Measurements from ENCODE around the gene C1QTNF3. TPM values are rescaled to one million over a fixed set of nuclear protein-coding genes. Genes with fewer than 3 reads are reported as not detected.

Gene C1QTNF3
- total RNA-seq, 1 donor from 2014 or later = 200 TPM

- no peak for DNase-seq (ENCODE audit: low spot score)
These were observed 43.0 kb downstream of the C1QTNF3 start for GRCh38 chr5:33999978-34000377.

- DNase-seq (ENCODE audit: low spot score) = peak; percentile 88
These were observed 45.6 kb downstream of the C1QTNF3 start for GRCh38 chr5:33997331-33997983.

GRCh38 chr5:33995865-33996264 lies 47.1 kb downstream of the C1QTNF3 start:
- DNase-seq (ENCODE audit: low spot score) = peak; percentile 29

- DNase-seq (ENCODE audit: low spot score) = no peak
These were observed 48.2 kb downstream of the C1QTNF3 start for GRCh38 chr5:33994845-33995244.

DNA sequence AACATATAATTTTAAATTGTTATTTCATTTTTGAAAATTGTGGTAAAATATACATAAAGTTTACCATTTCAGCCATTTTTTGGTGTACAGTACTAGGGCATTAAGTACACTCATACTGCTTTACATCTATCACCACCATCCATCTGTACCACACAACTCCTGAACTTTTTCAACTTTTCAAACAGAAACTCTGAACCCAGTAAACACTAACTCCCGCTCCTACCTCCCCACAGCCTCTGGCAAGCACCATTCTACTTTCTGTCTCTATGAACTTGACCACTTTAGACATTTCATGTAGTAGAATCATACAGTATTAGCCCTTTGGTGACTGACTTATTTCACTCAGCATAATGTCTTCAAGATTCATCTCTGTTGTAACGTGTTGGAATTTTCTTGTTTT lies 50.1 kb downstream of the C1QTNF3 start:
- DNase-seq (ENCODE audit: low spot score) = no peak

DNA sequence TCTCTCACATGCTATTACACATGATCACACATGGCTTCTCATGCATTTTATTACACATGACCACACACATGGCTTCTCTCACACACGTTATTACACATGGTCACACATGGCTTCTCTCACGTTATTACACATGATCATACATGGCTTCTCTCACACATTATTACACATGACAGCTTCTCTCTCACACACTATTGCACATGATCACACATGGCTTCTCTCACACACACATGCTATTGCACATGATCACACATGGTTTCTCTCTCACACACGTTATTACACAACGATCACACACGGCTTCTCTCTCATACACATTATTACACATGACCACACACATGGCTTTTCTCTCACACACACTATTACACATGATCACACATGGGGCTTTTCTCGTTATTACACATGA lies 57.6 kb downstream of the C1QTNF3 start:
- DNase-seq (ENCODE audit: low spot score) = no peak

GRCh38 chr5:33984671-33985124 lies 58.3 kb downstream of the C1QTNF3 start, which contains the start of gene SLC45A2:
Gene SLC45A2, minus strand, starts transcription at chr5:33984693. Its CDS starts 110 bp downstream, at chr5:33984583.
- no peak for DNase-seq (ENCODE audit: low spot score)

DNA sequence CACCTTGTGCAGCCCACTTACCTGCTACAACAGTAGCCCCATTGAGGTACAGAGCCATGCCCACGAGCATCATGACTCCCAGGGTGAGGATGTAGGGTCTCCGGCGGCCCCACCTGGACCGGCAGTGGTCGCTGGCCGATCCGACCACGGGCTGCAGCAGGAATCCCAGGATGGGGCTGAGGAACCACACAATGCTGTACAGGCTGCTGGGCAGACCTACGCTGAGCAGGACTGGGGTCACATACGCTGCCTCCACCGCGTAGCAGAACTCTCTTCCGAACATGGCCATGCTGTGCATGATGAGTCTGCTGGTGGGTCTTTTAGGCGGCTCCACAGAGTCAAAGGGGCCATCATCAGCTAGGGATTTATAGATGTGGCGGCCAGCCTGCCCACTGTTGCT lies 58.8 kb downstream of the C1QTNF3 start:
- DNase-seq (ENCODE audit: low spot score) = no peak

DNA sequence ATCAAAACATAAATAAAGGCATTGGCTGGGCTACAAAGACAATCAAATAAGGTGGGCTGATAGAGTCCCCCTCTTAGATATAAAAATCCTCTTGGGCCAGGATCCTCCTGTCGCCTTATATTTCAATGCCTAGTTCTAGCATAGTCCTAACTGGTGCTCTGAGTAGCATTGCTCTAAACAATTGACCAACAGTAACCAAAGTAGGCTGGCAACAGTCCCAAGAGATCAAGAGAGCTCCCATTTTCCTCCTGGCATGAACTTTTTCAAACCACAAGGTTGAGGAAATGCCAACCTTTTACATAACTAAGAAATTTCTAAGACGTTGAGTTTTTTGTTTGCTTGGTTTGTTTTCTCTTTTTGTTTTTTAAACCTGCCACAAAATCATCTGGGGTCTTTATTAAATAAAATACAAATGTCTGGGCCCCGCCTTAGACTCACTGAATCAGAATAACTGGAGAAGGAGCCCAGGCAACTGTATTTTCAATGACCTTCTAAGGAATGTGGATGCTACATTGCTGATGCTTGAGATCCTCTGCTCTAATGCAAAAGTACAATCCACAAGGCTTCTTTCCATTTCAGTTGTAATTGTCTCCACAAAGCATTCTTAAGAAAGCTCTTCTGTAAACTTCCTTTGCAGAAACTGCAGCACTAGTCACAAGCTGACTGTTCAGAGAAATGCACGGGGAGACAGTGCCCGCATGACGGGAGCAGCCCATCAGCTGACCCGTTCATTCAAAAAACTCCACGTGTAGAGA lies 61.4 kb downstream of the C1QTNF3 start:
- no peak for DNase-seq (ENCODE audit: low spot score)

GRCh38 chr5:33980030-33980429 lies 63.0 kb downstream of the C1QTNF3 start:
- DNase-seq (ENCODE audit: low spot score) = no peak

DNA sequence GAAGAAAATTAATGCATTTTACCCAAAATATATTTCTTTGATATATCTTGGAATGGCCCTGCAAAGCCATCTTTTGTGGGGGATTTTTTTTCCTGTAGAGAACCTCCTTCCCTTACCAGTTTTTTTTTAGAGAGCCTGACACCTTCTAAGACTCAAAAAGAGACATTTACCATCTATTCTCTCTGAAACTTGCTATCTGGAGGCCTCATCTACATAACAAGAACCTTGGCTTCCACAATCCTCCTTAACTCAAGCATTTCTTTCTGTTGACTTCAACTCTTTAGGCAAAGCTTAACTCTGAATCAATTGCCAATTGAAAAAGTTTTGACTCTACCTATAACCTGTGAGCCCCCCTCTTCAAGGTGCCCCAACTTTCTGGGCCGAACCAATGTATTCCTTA lies 64.7 kb downstream of the C1QTNF3 start:
- DNase-seq (ENCODE audit: low spot score) = no peak

DNA sequence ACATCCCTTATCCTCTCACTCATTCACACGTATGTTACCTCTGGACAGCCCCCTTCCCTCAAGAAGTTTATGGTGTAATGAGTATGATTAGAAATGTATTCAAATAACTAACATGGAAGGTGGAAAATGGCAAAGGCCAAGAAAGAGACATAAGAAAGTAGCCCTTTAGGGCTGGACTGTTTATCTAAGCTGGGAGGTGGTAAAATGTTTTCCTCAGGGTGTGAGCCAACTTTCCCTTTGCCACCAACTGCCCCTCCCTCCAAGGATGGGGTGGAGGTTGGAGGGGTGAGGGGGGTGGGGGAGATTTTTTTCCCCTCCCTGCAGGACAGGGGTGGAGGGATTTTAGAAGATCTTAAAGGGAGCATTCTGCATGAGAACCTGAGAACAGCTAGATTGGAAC lies 66.7 kb downstream of the C1QTNF3 start:
- DNase-seq (ENCODE audit: low spot score) = no peak

DNA sequence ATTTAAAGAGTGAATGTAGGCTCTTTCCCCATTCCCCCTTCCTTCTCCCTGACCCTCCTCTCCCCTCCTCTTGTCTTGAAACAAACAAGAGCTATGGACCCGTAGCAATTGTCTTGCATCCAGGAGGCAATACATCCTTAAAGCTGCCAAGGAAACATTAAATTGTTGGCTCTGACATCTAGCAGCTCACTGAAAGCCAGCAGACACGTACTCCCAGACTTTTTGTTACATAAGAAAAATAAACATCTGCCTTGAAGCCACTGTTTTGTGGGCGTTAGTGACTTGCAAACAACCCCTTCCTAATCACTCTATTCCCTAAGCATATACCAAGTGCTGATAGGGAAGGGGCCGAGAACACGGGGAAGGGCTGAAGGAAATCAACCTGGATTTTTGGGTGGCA lies 67.2 kb downstream of the C1QTNF3 start:
- peak; percentile 63 for DNase-seq (ENCODE audit: low spot score)

- DNase-seq (ENCODE audit: low spot score) = no peak
These were observed 69.7 kb downstream of the C1QTNF3 start for GRCh38 chr5:33973271-33973670.

DNA sequence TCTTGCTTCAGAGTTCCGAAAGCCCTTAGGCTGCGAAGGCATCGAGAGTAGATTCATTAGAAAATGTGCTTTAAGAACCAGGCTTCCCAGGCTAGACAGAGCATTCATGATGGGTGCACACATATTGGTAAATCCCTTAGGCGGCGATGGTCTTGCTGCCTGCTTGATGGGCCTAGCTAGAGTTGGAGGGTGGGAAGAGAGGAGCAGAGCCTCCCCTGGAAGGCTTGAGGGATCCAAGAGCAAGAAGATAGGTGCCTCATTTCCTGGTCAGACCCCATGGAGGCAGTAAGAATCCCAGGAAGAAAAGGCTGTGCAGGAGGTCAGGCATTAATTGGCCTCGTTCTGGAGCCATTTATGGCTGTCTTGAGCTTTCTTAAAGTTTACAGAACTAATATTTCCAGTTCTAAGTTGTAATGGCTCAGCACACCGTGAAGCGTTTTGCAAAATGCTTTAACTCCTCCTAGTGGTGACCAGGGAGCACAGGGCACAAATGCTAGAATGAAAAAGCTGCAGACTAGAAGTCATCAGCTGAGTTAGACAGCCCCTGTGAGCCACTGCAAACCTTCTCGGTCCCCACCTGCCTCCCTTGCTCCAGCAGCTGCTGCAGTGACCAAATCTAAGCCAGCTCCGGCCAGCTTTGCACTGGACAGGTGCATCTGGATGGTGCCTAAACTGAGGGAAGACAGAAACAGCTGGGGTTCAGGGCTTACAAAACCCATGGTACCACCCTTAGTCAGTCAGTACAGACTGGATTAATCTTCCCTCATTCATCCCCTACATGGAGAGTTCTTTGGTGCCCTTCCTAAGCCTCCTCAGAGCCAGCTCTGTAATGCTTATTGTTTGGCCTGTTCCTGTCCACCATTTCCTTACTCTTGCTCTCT lies 73.2 kb downstream of the C1QTNF3 start:
- DNase-seq (ENCODE audit: low spot score) = peak; percentile 56

- no peak for DNase-seq (ENCODE audit: low spot score)
These were observed 74.6 kb downstream of the C1QTNF3 start for GRCh38 chr5:33968211-33969005.

Other genes starting within 250 kb of the C1QTNF3 start
- 49.4 TPM for gene ADAMTS12, start 151.2 kb downstream of the C1QTNF3 start, total RNA-seq (ENCODE audit: insufficient read depth, low replicate concordance)
- not detected for gene RXFP3, start 106.8 kb downstream of the C1QTNF3 start, total RNA-seq (ENCODE audit: insufficient read depth, low replicate concordance)
- 1.2 TPM for gene SLC45A2, start 58.5 kb downstream of the C1QTNF3 start, total RNA-seq (ENCODE audit: insufficient read depth, low replicate concordance)
- 10.4 TPM for gene AMACR, start 35.2 kb downstream of the C1QTNF3 start, total RNA-seq (ENCODE audit: insufficient read depth, low replicate concordance)

All from umbilical cord (tissue), 2 donors.